ENCODE results near the gene SLC6A11. TPM values are rescaled to one million over a fixed set of nuclear protein-coding genes. Genes with fewer than 3 reads are reported as not detected.
A peak's percentile ranks its signal among the peaks of the same experiment; 100 is the strongest.

The SLC6A11 gene
- total and polyA plus RNA-seq, 2 experiments from 2014 or later, result 0.18 TPM; not detected in 1

- H3K4me1 ChIP-seq (ENCODE audit: low read depth), result peaks cover 19% of the 10 kb centered on the region
- H3K36me3 ChIP-seq, result no peaks in the 10 kb centered on the region
- TF ChIP-seq CTCF (IDR thresholded peaks at IDR 0.05; ENCODE audit: low read depth, low read length), result no peak
- H3K27me3 ChIP-seq, result no peaks in the 10 kb centered on the region
- no peak overlapping the region for H3K4me3 ChIP-seq
- H3K9me3 ChIP-seq (ENCODE audit: low read depth), result no peaks in the 10 kb centered on the region
- DNase-seq (ENCODE audit: low read depth in 1 of 2, low spot score in 1 of 2), result no peak
- no peak overlapping the region for H3K27ac ChIP-seq
These were observed 168.4 kb downstream of the SLC6A11 start for GRCh38 chr3:10984371-10984896.

GRCh38 chr3:10985181-10985580 is 169.2 kb downstream of the SLC6A11 start:
- Histone ChIP-seq H3K36me3 (no peaks in the 10 kb centered on the region), H3K4me3 (no peak overlapping the region), H3K9me3 (ENCODE audit: low read depth) (no peaks in the 10 kb centered on the region), H3K27me3 (peaks cover 4% of the 10 kb centered on the region), H3K27ac (no peak overlapping the region), H3K4me1 (ENCODE audit: low read depth) (peaks cover 14% of the 10 kb centered on the region)
- DNase-seq (ENCODE audit: low read depth in 1 of 2, low spot score in 1 of 2), result no peak
- no peak for TF ChIP-seq CTCF (IDR thresholded peaks at IDR 0.05; ENCODE audit: low read depth, low read length)

DNA sequence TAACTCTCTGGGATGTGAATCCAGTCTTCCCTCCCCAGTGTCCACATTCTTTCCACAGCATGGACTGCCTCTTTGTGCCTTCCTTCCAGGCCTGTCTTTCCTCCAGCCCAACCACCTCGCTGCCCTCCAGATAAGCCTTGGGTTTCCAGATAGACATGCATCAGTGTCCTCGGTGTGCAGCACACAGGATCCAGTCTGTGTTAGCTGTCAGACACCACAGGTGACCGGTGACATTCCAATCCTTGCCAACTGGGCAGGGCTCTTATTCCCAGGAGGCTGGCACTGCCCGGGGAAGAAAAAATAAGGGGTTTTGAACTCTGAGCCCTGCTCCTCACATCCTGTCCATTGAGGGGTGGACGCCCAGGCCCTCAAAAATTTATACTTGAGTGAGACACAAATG is 170.6 kb downstream of the SLC6A11 start:
- no peak for TF ChIP-seq CTCF (IDR thresholded peaks at IDR 0.05; ENCODE audit: low read depth, low read length)
- Histone ChIP-seq H3K27ac (no peak overlapping the region), H3K27me3 (peaks cover 12% of the 10 kb centered on the region), H3K9me3 (ENCODE audit: low read depth) (no peaks in the 10 kb centered on the region), H3K4me1 (ENCODE audit: low read depth) (peaks cover 12% of the 10 kb centered on the region), H3K36me3 (no peaks in the 10 kb centered on the region), H3K4me3 (no peak overlapping the region)
- peak in 1 of 2 donors; percentile 23 for DNase-seq (ENCODE audit: low read depth in 1 of 2, low spot score in 1 of 2)

- no peak for DNase-seq (ENCODE audit: low read depth in 1 of 2, low spot score in 1 of 2)
- peaks cover 26% of the 10 kb centered on the region for H3K27me3 ChIP-seq
- no peak overlapping the region for H3K4me3 ChIP-seq
- TF ChIP-seq CTCF (IDR thresholded peaks at IDR 0.05; ENCODE audit: low read depth, low read length), result no peak
- peaks cover under 1% of the 10 kb centered on the region for H3K4me1 ChIP-seq (ENCODE audit: low read depth)
- H3K27ac ChIP-seq, result no peak overlapping the region
- H3K9me3 ChIP-seq (ENCODE audit: low read depth), result no peaks in the 10 kb centered on the region
- H3K36me3 ChIP-seq, result no peaks in the 10 kb centered on the region
These were observed 172.1 kb downstream of the SLC6A11 start for GRCh38 chr3:10988001-10988665.

GRCh38 chr3:10988991-10989484 is 173.0 kb downstream of the SLC6A11 start:
- DNase-seq (ENCODE audit: low read depth in 1 of 2, low spot score in 1 of 2), result no peak
- Histone ChIP-seq H3K4me1 (ENCODE audit: low read depth) (no peaks in the 10 kb centered on the region), H3K9me3 (ENCODE audit: low read depth) (no peaks in the 10 kb centered on the region), H3K27me3 (peaks cover 35% of the 10 kb centered on the region), H3K4me3 (no peak overlapping the region), H3K36me3 (no peaks in the 10 kb centered on the region), H3K27ac (no peak overlapping the region)
- no peak for TF ChIP-seq CTCF (IDR thresholded peaks at IDR 0.05; ENCODE audit: low read depth, low read length)

Other genes starting within 250 kb of the SLC6A11 start
- not detected in 2 replicates for gene SLC6A1, start 176.5 kb downstream of the SLC6A11 start, total RNA-seq
- gene SLC6A1, start 176.5 kb downstream of the SLC6A11 start, polyA plus RNA-seq, result not detected in 2 replicates

Measured in cardiac muscle cell (in vitro differentiated cells and primary cell).